ENCODE data around the gene CHD2.
"Not testable (repeated sequence)": the region's sequence is repeated elsewhere in the genome, so short reads cannot be mapped to it uniquely, and the experiment has no call there.

CHD2 gene

DNA sequence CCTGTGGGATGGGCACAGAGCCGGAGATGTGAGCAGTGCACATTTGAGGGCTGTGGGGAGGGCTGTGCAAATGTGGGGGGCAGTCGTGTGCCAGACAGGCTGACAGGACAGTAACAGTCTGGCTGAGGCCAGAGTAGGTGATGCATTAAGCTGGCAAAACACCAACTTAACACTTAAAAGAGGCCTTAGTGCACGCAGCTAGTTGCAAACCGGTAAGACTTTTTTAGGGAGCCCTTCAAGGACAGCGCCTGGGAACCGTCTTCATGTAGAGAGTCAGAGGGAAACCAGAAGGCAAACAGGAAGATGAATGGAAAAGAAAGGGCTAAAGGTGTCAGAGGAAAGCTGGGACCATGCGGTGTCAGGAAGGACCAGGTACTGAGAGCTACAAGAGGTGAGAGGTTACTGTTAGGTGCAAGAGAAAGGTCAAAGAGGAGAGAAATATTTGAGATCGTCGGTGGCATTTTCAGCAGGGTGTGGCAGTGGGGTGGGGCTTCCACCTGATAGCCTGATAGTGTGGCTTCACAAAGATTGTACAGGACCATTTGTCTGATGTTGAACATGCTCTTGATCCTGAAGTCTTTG is 30.0 kb upstream of the CHD2 start:
- no peak for DNase-seq
- H3K4me3 ChIP-seq (ENCODE audit: low read depth, low read length): no peak overlapping the region
- H3K36me3 ChIP-seq: no peaks in the 10 kb centered on the region

DNA sequence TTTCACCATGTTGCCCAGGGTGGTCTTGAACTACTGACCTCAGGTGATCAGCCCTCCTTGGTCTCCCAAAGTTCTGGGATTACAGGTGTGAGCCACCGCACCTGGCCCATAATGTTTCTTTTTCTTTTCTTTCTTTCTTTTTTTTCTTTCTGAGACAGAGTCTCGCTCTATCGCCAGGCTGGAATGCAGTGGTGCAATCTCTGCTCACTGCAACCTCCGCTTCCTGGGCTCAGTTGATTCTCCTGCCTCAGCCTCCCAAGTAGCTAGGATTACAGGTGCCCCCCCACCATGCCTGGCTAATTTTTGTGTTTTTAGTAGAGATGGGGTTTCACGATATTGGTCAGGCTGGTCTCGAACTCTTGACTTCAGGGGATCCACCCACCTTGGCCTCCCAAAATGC is 27.2 kb upstream of the CHD2 start:
- DNase-seq: not testable (repeated sequence)

More for the DNA sequence above, 30.0 kb upstream of the CHD2 start:
- TF ChIP-seq, protein P1, sequence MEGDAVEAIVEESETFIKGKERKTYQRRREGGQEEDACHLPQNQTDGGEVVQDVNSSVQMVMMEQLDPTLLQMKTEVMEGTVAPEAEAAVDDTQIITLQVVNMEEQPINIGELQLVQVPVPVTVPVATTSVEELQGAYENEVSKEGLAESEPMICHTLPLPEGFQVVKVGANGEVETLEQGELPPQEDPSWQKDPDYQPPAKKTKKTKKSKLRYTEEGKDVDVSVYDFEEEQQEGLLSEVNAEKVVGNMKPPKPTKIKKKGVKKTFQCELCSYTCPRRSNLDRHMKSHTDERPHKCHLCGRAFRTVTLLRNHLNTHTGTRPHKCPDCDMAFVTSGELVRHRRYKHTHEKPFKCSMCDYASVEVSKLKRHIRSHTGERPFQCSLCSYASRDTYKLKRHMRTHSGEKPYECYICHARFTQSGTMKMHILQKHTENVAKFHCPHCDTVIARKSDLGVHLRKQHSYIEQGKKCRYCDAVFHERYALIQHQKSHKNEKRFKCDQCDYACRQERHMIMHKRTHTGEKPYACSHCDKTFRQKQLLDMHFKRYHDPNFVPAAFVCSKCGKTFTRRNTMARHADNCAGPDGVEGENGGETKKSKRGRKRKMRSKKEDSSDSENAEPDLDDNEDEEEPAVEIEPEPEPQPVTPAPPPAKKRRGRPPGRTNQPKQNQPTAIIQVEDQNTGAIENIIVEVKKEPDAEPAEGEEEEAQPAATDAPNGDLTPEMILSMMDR (IDR thresholded peaks at IDR 0.05; ENCODE audit: low read depth, low read length): no peak
- Histone ChIP-seq H3K27me3 (no peaks in the 10 kb centered on the region), H3K9me3 (no peaks in the 10 kb centered on the region), H3K4me1 (no peaks in the 10 kb centered on the region; the same call in 1 of the 2 replicates)

DNA sequence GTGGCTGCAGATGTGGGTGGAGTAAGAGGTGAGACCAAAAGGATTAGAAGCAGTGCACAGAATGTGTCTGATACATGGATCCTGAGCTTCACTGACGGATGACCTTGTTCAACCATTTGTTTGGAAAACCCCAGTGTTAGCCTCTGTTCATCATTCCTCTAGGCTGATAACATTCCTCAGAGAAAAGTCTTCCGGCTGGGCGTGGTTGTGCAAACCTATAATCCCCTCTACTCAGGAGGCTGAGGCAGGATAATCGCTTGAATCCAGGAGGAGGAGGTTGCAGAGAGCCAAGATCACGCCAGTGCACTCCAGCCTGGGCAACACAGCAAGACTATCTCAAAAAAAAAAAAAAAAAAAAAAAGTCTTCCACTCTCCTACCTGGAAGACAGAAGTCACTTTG is 23.1 kb upstream of the CHD2 start:
- TF ChIP-seq, protein P1 (IDR thresholded peaks at IDR 0.05; ENCODE audit: low read depth, low read length): no peak
- peaks cover 6% of the 10 kb centered on the region for H3K4me1 ChIP-seq
- H3K4me3 ChIP-seq (ENCODE audit: low read depth, low read length): no peak overlapping the region
- no peak for DNase-seq
- H3K9me3 ChIP-seq: no peaks in the 10 kb centered on the region
- no peaks in the 10 kb centered on the region for H3K27me3 ChIP-seq
- H3K36me3 ChIP-seq: no peaks in the 10 kb centered on the region

More for the DNA sequence above, 27.2 kb upstream of the CHD2 start:
- H3K27me3 ChIP-seq; H3K9me3 ChIP-seq; H3K36me3 ChIP-seq; H3K4me3 ChIP-seq (ENCODE audit: low read depth, low read length); H3K4me1 ChIP-seq: not testable (repeated sequence)

DNA sequence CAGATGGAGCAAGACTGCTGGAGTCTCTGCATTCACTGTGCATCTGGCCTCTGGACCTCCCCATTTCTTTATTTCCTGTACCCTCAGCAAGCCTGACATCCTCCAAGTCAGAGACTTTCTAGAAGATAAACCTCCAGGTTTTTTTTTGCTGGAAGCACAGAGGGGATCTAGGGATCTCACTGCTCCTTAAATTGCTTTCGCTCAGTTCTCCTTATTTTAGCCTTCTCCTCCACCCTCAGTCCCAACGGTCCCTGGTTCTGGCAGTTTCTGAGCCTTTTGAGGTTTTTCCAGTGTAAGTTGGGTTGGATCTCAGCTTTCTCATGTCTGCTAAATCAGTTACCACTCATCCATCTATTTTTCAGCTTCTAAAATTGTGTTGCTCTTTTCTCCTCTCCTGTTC is 22.7 kb upstream of the CHD2 start:
- no peaks in the 10 kb centered on the region for H3K27me3 ChIP-seq
- no peak for DNase-seq
- H3K36me3 ChIP-seq: no peaks in the 10 kb centered on the region
- peaks cover 6% of the 10 kb centered on the region for H3K4me1 ChIP-seq
- TF ChIP-seq, protein P1 (IDR thresholded peaks at IDR 0.05; ENCODE audit: low read depth, low read length): no peak
- H3K9me3 ChIP-seq: no peaks in the 10 kb centered on the region
- no peak overlapping the region for H3K4me3 ChIP-seq (ENCODE audit: low read depth, low read length)

DNA sequence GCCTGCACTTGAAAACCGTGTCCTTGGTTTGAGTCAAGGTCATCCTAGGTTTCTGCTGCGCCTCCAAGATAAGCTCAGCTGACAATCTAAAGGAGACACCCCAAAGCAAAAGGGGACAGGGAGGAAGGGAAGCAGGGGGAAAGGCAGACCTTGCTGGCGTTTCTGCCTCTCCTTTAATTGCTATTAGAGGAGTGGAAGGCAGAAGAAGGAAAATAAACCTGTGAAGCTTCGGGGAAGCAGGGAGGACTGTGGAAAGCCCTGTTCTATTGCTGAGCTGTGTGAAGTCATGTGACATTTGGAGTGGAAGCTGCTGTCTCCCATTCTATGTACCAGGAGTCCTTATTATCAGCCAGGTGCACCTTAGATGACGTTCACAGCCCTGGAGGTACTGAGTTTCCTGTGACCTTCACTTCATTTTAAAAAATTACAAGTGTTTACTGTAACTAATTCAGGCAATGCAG is 21.5 kb upstream of the CHD2 start:
- TF ChIP-seq, protein P1 (IDR thresholded peaks at IDR 0.05; ENCODE audit: low read depth, low read length): no peak
- Histone ChIP-seq H3K36me3 (peaks cover 7% of the 10 kb centered on the region), H3K27me3 (no peaks in the 10 kb centered on the region), H3K4me1 (peaks cover 6% of the 10 kb centered on the region), H3K4me3 (ENCODE audit: low read depth, low read length) (no peak overlapping the region), H3K9me3 (no peaks in the 10 kb centered on the region)
- no peak for DNase-seq

DNA sequence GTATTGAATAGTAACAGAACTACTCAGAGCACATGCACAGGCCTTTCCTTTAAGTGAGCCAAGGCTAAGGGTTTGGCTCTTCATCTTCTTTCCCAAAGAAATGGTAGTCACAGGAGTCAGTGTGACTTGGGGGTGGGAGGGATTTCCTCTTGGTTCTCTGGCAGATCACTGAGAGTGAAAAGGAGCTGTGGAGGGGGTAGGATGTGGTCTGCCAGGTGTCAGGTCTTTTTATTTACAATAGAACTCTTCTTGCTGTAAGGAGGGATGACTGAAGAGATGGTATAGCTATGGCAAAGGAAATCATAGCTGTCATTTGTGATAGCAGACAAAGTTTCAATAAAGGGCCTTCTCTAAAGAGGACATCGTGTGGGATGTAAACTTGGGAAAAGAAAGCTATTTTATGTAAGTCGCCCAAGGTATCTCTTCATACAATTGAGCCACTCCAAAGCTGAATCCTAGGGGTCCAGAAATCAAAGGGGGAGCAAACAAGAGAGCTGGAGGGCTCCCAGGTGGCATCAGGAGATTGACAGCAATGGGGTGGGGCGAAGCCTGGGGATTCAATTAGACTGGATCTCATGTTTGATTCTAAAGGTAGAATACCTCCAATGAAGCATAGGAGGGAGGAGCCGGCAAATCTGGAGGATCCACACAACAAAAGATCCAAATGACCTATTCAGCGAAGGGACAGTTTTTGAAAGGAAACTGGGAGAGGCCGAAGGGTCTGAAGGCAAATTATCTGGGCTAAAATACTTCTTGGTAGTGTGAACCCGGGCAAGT is 20.0 kb upstream of the CHD2 start:
- Histone ChIP-seq H3K9me3 (no peaks in the 10 kb centered on the region), H3K4me1 (peaks cover 6% of the 10 kb centered on the region), H3K27me3 (no peaks in the 10 kb centered on the region), H3K4me3 (ENCODE audit: low read depth, low read length) (no peak overlapping the region), H3K36me3 (peaks cover 20% of the 10 kb centered on the region)
- TF ChIP-seq, protein P1 (IDR thresholded peaks at IDR 0.05; ENCODE audit: low read depth, low read length): no peak
- DNase-seq: no peak

Measured in BE2C (cell line).